Upper lobe of left lung (tissue), 4 donors: ENCODE results near the gene PROCR.

Source experiments
- CTCF ChIP-seq, 6 experiments: fragments of 450-650 bp in 4 of 6; fragments of 200-600 bp in 2 of 6; sonication (generic) in 2 of 6; IDR thresholded peaks; one replicate each; pipeline ENCODE4 v1.5.1; 2016 to 2019; ENCODE audit warnings: antibody characterized with exemption in 6 of 6
- EP300 ChIP-seq, 4 donors: sonication (generic); formaldehyde crosslinking; IDR thresholded peaks; one replicate each; pipeline ENCODE4 v1.5.1; 2017; ENCODE audit warnings: antibody characterized with exemption in 4 of 4, control low read depth in 2 of 4
- POLR2A ChIP-seq, 4 donors: fragments of 450-650 bp; IDR thresholded peaks; one replicate each; pipeline ENCODE4 v1.5.1; 2016 to 2017; ENCODE audit warnings: antibody characterized with exemption in 4 of 4, mild to moderate bottlenecking in 2 of 4
- POLR2AphosphoS5 ChIP-seq, 2 donors: sonication (generic); formaldehyde crosslinking; IDR thresholded peaks; one replicate each; pipeline ENCODE4 v1.5.1; 2017; ENCODE audit warnings: antibody characterized with exemption in 2 of 2

- TF ChIP-seq CTCF (IDR thresholded peaks at IDR 0.05) = peak in 1 of 6 experiments; percentile 8
- peak in 2 of 4 donors; percentile 69 to 85 for TF ChIP-seq POLR2A (IDR thresholded peaks at IDR 0.05)
- peak; percentile 82 to 89 for TF ChIP-seq POLR2AphosphoS5 (IDR thresholded peaks at IDR 0.05)
- TF ChIP-seq EP300 (IDR thresholded peaks at IDR 0.05) = no peak
Observed at GRCh38 chr20:35146920-35147574, 24.8 kb upstream of the PROCR start, which contains the start of gene EDEM2.
